Measurements from ENCODE around the gene CTSH. TPM values are rescaled to one million over a fixed set of nuclear protein-coding genes. Genes with fewer than 3 reads are reported as not detected.

The CTSH gene
- total RNA-seq, 1 donor from 2014 or later: 6.4 TPM

DNA sequence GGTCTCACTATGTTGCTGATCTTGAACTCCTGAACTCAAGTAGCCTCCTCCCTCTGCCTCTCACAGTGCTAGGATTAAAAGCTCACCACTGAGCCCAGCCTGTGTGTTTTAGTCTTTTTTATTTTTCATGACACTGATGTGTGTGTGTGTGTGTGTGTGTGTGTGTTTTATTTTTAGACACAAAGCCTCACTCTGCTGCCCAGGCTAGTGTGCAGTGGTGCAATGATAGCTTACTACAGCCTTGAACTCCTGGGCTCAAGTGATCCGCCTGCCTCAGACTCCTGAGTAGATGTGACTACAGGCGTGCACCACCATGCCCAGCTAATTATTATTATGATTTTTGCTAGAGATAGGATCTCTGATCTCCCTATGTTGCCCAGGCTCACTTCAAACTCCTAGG is 23.3 kb upstream of the CTSH start:
- no peak overlapping the region for H3K27ac Mint-ChIP-seq (ENCODE audit: unreplicated experiment)
- H3K4me1 Mint-ChIP-seq (ENCODE audit: unreplicated experiment): no peaks in the 10 kb centered on the region
- no peak for DNase-seq (ENCODE audit: extremely low spot score, unreplicated experiment)
- H3K27me3 Mint-ChIP-seq (ENCODE audit: unreplicated experiment): no peaks in the 10 kb centered on the region
- no peaks in the 10 kb centered on the region for H3K36me3 Mint-ChIP-seq (ENCODE audit: unreplicated experiment)
- TF ChIP-seq, protein P1, sequence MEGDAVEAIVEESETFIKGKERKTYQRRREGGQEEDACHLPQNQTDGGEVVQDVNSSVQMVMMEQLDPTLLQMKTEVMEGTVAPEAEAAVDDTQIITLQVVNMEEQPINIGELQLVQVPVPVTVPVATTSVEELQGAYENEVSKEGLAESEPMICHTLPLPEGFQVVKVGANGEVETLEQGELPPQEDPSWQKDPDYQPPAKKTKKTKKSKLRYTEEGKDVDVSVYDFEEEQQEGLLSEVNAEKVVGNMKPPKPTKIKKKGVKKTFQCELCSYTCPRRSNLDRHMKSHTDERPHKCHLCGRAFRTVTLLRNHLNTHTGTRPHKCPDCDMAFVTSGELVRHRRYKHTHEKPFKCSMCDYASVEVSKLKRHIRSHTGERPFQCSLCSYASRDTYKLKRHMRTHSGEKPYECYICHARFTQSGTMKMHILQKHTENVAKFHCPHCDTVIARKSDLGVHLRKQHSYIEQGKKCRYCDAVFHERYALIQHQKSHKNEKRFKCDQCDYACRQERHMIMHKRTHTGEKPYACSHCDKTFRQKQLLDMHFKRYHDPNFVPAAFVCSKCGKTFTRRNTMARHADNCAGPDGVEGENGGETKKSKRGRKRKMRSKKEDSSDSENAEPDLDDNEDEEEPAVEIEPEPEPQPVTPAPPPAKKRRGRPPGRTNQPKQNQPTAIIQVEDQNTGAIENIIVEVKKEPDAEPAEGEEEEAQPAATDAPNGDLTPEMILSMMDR (IDR thresholded peaks at IDR 0.05): no peak
- no peaks in the 10 kb centered on the region for H3K9me3 Mint-ChIP-seq (ENCODE audit: unreplicated experiment)
- H3K4me3 Mint-ChIP-seq (ENCODE audit: unreplicated experiment): no peak overlapping the region

DNA sequence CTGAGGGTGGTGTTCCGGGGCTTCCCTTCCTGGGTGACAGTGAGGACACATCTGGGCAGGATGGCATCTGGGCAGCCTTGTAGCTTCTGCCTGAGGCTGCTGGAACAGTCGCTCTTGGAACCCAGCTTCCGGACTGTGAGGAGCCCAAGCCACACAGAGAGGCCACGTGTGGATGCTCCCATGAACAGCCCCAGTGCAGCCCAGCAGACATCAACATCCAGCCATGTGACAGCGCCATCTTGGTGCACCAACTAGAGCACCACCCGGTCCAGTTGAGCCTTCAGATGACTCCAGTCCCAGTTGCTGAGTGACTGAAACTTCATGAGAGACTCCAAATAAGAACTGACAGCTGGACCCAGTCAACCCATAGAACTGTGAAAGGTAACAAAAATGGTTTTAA is 15.5 kb upstream of the CTSH start:
- Mint-ChIP-seq H3K4me1 (ENCODE audit: unreplicated experiment) (no peaks in the 10 kb centered on the region), H3K27ac (ENCODE audit: unreplicated experiment) (no peak overlapping the region), H3K9me3 (ENCODE audit: unreplicated experiment) (no peaks in the 10 kb centered on the region), H3K36me3 (ENCODE audit: unreplicated experiment) (no peaks in the 10 kb centered on the region), H3K27me3 (ENCODE audit: unreplicated experiment) (peaks cover 16% of the 10 kb centered on the region), H3K4me3 (ENCODE audit: unreplicated experiment) (no peak overlapping the region)
- TF ChIP-seq, protein P1 (IDR thresholded peaks at IDR 0.05): no peak
- no peak for DNase-seq (ENCODE audit: extremely low spot score, unreplicated experiment)

DNA sequence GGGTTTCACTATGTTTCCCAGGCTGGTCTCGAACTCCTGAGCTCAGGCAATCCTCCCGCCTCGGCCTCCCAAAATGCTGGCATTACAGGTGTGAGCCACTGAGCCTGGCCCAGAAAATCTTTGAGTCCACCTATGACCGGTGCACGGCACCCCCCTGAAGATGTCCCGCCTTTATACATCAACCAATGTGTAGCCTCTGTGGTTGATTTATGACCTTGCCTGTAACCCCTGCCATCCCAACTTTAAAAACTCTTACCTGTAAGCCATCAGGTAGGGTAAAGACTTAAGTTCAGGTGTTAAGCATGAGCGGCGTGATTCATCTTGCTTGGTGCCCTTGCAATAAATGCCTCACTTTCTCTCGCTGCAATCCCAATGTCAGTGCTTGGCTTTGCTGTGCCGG is 14.5 kb upstream of the CTSH start:
- DNase-seq (ENCODE audit: extremely low spot score, unreplicated experiment): no peak
- Mint-ChIP-seq H3K36me3 (ENCODE audit: unreplicated experiment) (no peaks in the 10 kb centered on the region), H3K27me3 (ENCODE audit: unreplicated experiment) (peaks cover 26% of the 10 kb centered on the region), H3K27ac (ENCODE audit: unreplicated experiment) (no peak overlapping the region), H3K9me3 (ENCODE audit: unreplicated experiment) (no peaks in the 10 kb centered on the region), H3K4me1 (ENCODE audit: unreplicated experiment) (no peaks in the 10 kb centered on the region), H3K4me3 (ENCODE audit: unreplicated experiment) (no peak overlapping the region)
- TF ChIP-seq, protein P1 (IDR thresholded peaks at IDR 0.05): no peak

DNA sequence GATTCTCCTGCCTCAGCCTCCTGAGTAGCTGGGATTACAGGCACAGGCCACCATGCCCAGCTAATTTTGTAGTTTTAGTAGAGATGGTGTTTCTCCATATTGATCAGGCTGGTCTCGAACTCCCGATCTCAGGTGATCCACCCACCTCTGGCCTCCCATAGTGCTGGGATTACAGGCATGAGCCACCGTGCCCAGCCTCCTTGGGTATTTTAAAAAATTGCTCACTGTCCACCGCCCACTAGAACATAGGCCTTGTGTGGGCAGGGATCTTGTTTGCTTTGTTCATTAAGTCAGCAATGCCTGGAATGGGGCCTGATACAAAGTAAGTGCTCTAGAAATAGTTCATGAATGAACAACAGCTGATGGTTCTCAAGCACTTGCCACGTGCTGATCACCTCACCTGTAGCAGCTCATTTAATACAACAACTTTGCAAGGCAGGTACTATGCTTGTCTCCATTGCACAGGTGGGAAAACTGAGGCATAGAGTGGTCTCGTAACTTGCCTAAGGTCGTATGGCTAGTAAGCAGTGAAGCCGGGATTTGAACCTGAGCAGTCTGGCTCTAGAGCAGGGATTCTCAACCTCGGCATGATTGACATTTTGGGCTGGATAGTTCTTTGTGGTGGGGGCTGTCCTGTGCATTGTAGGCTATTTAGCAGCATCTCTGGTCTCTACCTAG is 12.7 kb upstream of the CTSH start:
- Mint-ChIP-seq H3K4me3 (ENCODE audit: unreplicated experiment) (no peak overlapping the region), H3K4me1 (ENCODE audit: unreplicated experiment) (no peaks in the 10 kb centered on the region), H3K27ac (ENCODE audit: unreplicated experiment) (no peak overlapping the region), H3K36me3 (ENCODE audit: unreplicated experiment) (no peaks in the 10 kb centered on the region), H3K9me3 (ENCODE audit: unreplicated experiment) (no peaks in the 10 kb centered on the region), H3K27me3 (ENCODE audit: unreplicated experiment) (peaks cover 39% of the 10 kb centered on the region)
- TF ChIP-seq, protein P1 (IDR thresholded peaks at IDR 0.05): no peak
- DNase-seq (ENCODE audit: extremely low spot score, unreplicated experiment): no peak

DNA sequence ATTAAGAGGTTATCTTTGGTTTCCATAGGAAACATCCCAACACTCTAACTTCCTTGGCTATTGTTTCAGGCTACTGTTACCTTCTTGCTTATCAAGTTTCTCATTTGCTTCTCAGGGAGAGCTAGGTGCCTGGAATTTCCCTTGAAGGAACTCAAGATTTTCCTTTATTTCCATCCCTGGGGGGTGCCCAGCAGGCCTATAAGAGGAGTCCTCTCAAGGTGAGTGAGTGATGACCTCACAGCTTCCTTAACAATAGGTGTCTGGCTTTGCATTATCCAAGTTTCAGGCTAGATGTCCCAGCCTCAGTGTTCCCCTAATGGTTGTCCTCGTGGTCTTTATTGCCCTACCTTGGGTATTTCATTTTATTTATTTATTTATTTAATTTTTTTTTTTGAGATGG is 12.1 kb upstream of the CTSH start:
- H3K27me3 Mint-ChIP-seq (ENCODE audit: unreplicated experiment): peaks cover 35% of the 10 kb centered on the region
- H3K4me1 Mint-ChIP-seq (ENCODE audit: unreplicated experiment): no peaks in the 10 kb centered on the region
- no peak overlapping the region for H3K27ac Mint-ChIP-seq (ENCODE audit: unreplicated experiment)
- DNase-seq (ENCODE audit: extremely low spot score, unreplicated experiment): no peak
- no peaks in the 10 kb centered on the region for H3K36me3 Mint-ChIP-seq (ENCODE audit: unreplicated experiment)
- TF ChIP-seq, protein P1 (IDR thresholded peaks at IDR 0.05): no peak
- no peak overlapping the region for H3K4me3 Mint-ChIP-seq (ENCODE audit: unreplicated experiment)
- no peaks in the 10 kb centered on the region for H3K9me3 Mint-ChIP-seq (ENCODE audit: unreplicated experiment)
